Measurements from ENCODE around the gene PHACTR3.

PHACTR3 gene

DNA sequence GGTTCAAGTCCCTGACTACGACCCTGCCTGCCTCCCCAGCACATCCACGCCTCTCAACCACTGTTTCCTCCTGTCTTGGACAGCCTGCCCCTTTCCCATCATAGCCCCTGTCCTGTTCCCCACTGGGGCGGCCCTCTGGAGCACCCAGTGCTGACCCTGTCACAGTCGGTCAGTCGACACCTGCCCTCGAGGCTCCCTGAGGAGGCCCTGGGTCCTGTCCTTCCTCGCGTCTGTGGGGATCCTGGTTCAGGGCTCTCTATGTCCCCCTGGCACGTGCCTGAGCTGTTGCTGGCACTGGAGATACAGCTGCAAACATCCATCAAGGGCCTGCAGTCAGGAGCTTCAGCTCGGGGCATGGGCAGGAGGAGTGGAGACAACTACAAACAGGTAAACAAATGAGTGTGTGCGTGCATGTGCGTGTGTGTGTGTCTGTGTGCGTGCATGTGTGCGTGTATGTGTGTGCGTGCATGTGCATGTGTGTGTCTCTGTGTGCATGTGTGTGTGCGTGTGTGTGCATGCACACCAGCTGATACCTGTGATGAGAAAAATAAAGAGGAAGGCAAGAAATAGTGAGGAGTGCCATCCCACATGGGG, 132.8 kb downstream of the PHACTR3 start:
- no peak for DNase-seq

DNA sequence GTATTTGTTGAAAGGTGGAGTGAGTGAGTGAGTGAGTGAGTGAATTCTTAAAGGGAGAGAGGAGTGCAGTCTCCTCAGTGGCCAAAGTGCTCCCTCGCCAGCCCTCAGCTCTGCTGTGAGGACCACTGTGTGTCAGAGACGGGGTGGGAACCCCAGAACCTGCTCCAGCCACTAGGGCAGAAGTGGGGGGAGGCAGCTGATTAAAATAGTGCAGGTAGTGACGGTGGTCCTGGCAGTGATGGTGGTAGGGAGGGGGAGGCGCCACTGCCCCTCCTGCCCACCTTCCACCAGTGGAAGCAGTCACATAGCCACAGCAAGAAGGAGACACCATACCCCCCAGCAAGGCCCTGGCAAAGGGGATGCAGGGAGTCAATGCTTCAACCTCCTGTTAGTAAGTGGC, 133.5 kb downstream of the PHACTR3 start:
- DNase-seq, result no peak

DNA sequence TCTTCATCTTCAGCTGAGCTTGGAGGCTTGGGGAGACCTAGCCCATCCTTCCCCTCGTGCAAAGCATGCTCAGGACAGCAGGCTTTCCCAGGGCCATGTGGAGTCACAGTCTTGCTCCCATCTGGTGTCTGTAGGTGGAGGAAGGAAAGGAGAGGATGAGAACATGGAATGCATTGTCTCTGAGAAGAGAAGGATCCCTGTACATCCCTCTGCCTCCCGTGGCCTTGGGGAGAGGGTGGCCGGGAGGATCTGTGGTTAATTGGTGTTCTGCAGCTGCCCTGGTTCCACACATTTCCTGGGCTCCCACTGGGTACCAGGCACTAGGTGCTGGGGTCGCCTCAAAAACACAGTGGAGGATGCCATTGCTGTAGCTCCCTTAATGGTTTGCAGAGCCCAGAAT, 134.5 kb downstream of the PHACTR3 start:
- no peak for DNase-seq

DNA sequence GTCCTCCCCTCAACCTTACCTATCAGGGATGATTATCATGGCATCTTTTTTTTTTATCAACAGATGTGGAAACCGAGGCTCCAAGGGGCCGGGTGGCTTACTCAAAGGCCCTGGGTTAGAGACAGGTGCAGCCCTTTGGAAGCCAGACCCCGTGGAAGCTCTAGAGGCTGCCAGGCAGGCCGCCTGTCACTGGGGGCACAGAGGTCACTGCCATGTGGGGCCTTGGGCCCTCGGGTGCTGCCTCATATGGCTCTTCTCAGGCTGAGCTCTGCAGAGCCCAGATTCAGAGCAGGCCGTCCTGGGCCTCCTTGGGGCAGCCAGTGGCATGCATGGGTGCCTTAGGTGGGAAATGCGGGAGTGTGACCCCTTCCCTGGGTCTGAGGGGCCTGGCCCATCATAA, 136.3 kb downstream of the PHACTR3 start:
- no peak for DNase-seq

DNA sequence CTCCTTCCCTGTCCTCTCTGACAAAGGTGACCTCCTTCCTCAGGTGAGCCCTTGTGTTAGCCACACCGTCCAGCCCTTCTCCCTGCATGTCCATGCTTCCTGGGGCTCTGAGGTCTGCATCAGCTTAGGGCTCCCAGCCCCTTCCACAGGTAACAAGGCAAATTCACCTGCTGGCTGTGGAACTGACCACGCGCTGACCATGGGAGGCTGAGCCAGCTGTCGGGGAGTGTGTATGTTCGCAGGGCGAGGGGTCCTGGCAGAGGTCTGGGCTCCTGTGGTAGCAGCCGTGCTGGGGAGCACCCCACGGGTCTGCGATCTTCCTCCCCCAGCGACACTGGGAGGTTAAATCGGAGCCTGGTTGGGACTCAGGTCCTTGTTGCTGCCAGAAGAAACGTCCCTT, 136.7 kb downstream of the PHACTR3 start:
- no peak for DNase-seq

DNA sequence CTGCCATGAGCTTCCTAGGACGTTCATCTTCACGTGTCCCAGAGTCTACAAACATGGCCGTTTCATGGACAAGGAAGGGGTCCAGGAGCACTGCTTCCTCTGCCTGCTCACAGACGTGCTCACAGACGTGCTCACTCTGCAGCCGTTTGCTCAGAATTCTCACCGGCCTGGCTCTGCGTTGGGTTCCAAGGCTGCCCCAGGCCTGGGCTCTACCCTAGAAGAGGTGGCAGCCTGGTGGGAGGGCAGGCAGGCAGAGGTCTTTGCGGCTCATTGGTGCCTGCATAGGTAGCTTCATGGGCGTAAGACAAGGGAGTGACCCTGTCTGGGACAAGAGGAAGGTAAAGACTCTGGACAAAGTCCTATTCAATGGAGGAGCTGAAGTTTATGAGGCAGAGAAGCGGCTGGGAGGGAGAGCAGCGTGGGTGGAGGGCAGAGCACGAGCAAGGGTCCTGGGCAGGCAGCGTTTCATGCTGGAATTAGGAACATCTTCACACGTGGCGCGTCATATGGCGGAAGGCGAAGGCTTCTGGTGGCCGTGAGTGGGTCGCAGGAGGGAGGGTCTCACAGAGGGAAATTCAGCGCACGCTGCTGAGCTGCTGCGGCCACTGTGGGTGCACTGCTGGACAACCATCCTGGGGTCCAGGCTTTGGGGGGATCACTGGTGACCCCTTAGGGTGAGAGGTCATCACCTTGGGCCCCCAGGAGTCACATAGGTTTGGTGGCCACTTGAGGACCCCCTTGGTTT, 138.2 kb downstream of the PHACTR3 start:
- DNase-seq, result no peak

DNA sequence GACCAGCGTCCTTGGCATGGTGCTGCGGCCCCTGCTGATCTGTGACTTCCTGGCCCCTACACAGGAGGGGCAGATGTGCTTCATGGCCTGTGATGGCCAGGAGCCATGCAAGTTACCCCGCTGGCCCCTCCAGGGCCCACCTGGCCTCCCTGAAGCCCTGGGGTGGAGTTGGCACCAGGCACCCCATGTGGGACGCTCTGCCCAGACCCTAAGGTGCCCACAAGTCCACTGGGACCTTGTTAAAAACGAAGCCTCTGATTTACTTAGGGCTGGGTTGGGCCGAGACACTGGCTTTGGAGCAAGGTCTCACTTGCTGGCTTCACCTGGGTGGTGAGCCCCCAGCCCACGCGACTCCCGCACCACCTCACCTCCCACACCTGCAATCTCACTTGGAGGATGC, 139.0 kb downstream of the PHACTR3 start:
- DNase-seq, result no peak

DNA sequence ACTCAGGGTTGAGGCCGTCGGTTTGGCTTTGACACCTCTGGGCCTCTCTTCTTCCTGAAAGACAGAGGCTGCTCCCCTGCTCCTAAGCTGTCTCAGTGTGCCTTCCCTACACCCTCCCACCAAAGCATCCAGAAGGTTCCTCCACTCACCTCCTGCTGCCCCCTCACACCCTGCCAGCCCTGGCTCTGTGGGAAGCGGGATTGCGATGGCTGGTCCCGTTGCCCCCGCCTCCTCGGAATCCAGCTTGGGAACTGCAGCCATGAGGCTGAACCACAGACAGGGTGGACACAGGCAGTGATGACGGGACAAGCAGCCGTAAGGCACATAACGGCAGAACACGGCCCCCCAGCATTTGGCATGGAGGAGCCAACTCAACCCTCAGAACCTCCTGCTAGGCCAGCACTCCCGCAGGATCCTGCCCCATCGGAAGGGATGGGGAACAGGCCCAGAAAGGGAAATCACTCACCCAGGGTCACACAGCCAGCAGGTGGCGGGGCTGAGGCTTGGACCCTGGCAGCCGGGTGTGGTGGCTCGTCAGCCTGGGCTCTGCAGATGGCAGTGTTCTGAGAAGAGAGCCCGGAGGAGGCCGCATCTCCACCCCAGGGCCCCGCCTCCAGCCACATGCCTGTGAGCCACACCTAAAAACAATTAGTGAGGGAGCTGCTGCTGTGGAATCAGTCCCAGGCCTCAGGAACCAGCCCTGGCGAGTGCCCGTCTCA, 139.6 kb downstream of the PHACTR3 start:
- peak in 1 of 2 experiments; percentile 18 for DNase-seq

DNA sequence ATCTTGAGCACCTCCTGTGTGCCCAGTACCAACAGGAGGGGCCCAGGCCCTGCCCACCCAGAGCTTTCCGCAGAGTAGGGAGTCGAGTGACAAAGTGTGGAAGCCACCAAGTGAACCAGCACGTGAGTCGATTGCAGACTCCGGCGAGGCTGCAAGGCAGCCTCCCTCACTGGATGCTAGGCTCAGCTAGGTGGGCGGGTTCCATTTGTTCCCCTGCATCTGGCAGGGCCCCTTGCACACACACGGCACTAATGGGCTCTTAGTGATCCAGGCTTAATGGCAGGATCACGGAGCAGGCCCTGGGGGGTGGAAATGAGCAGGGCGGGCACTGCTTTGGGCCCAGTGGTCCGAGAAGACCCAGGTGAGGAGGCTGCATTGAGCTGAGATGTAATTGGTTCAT, 140.4 kb downstream of the PHACTR3 start:
- no peak for DNase-seq

DNA sequence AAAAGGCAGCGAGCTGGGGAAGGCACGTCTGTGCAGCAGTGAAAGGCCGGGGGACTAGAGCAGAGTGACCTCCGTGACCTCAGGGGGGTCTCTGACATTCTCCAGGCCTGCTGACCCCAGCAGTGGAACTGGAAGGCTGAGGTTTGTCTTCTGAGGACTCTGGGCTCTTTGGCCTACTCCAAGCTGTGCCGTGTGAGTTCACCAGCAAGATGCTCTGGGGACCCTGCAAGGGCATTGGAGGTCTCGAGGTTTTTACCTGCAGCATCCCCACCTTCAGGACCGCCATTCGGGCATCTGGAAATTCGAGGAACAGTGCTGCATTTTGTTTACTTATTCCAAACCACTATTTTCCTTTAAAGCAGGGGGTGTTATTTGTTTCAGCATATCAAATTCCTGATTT, 140.9 kb downstream of the PHACTR3 start:
- no peak for DNase-seq

DNA sequence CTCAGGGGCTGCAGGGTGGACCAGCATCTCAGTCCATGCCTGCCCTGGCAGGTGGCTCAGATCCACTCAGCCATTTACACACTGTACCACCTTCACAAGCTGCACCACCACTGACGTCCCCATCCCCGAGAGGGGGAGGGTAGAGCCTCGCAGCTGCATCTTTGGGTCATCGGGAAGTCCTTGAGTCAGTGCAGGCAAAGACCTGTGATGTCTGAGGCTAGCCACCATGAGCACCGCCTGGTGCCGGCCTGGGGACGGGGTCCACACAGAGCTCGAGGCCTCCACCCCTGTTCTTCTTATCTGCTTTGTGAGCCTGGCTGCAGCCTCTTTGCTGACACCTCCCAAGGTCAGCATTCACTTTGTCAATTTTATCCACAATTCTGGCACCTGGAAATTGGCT, 141.4 kb downstream of the PHACTR3 start:
- DNase-seq, result no peak

DNA sequence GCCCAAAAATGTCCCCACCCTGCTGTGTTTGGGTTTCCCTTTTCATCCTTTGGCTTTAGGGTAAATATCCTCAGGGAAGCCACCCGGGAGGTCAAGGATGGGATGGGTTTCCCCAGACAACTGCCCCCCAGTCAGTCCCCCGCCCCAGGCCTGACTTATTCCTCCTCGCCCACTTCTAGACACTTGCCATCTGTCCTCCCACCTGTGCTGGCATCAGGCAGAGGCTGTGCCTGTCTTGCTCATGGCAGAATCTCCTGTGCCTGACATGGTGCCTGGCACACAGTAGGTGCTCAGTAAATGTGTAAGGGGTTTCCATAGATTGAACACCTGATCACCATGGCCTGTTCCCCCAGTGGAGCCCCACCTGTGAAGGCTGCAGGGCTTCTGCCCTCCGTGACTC, 141.8 kb downstream of the PHACTR3 start:
- DNase-seq, result no peak

DNA sequence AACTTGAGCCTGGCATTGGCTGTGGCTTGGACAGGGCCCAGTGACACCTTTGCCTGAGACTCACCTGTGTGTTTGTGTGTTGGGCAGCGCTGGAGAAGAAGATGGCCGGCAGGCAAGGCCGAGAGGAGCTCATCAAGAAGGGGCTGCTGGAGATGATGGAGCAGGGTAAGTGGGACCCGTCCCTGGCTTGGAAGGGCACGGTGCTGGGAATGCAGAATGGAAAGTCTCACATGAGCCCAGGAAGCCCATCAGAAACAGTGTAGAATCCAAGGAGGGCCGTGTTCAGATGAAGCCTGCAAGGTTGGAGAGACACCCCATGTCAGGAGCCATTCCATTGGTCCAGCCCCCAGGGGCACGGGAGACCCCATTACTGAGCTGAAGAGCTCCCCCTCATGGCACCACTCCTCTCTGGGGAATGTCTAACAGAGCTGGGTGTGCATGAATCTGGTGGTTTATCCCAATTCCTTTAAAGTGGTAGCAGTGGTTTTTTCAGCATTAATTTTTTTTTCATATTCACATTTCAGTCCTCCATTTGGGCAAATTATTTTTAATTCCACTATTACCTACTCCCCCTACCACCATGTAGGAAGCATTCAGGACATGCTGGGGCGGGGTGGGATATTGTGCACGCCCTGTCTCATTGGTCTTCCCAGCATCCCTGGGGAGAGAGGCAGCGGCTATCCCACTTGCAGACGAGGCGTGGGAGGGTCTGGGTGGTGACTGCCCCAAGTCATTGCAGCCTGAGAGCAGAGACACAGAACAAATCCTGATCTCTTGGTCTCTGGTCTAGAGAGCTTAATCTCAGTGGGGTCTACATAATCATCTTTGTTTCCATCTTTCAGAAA, 143.6 kb downstream of the PHACTR3 start:
- DNase-seq, result no peak

DNA sequence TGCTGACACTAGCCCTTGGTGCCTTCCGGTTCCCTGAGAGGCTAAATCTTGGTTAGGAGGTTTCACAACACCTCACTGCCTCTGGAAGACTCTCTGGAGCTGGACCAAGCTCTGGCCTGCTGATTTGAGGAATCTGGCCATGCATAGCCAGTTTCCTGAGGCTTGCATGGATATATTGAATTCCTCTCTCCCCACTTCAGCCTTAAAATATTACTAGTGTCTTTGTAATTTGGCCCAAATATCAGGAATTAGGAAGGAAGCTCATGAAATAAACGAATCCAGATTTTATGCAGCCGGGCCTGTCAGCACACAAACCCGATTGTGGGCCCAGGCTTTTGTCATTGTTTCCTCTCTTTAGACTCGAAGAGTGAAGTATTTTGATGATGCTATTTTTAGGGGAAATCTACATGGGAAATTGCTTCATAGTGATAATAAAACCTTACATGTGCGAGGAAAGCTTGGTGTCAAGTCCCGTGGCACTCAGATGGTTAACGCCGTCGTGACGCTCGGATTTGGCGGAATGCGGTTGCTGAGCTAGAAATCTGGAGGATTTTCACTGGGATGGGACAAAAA, 144.4 kb downstream of the PHACTR3 start:
- DNase-seq, result no peak

DNA sequence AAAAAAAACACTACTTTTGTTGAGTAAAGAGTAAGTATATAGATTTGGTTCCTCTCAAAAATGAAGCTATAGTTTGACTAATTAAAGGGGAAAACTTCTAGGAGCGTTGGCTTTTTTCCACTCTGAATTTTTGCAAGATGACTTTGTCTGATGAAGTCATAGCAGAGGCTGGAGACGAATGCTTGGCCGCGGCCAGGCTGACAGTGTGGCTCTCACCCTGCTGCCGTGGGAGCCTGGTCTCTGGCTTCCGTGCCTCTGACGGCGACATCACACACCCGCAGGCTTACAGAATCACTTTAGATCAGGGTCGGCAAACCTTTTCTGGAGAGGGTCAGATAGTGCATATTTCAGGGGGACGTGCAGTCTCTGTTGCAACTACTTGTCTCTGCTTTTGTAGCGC, 145.0 kb downstream of the PHACTR3 start:
- no peak for DNase-seq

DNA sequence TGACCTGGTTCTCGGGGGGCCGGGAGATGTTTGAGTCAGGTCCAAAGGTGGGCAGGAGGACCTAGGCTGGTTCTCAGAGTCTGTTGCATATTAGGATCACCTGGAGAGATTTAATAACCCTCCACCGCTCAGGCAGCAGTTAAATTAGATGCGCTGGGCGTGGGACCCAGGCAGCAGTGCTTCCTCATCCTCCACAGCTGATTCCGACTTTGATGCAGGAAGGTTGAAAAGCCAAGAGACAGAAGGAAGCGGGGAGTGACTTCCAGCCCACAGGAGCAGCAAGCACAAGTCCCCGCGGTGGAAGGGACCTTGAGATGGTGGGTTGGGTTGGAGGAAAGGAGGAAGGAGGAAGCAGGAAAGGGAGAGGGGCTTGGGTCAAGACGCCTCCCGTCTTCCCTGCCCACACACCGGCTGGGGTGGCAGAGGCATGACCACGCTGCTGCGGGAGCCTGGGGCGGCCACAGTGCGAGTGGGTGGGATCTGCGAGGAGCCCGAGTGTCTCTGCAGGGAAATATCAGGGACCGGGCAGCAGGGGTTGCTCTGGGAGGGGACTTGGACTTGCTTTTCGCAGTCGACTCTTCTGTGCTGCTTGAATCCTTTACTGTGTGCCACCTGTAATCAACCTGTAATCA, 146.0 kb downstream of the PHACTR3 start:
- DNase-seq, result no peak

DNA sequence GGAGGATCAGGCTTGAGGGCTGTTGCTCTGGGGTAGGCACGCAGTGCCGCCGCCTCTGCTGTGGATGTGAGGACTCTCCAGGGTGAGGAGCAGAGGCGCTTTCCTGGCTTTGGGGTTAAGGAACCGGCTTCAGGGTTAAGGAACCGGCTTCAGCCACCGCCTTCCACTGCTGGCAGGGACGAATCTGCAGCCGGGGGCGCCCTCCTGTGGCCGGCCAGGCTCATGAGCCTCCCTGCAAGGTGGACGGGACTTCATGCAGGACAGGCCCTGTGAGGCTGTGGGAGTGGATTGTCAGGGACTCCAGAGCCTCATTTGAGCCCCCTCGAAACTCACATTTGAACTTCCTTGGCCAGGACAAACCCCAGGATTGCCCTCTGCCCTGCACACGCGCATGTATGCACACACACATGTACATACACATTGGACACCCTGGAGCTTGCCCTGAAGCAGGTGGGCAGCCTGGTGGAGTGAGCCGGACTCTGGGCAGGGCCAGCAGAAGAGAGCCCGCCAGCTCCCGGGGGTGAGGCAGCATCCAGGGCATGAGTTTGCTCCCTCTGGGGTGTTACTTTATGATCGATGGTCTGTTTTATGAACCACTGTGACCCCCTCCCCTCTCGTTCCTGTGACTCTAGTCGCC, 146.9 kb downstream of the PHACTR3 start:
- peak in 1 of 2 experiments; percentile 55 for DNase-seq

DNA sequence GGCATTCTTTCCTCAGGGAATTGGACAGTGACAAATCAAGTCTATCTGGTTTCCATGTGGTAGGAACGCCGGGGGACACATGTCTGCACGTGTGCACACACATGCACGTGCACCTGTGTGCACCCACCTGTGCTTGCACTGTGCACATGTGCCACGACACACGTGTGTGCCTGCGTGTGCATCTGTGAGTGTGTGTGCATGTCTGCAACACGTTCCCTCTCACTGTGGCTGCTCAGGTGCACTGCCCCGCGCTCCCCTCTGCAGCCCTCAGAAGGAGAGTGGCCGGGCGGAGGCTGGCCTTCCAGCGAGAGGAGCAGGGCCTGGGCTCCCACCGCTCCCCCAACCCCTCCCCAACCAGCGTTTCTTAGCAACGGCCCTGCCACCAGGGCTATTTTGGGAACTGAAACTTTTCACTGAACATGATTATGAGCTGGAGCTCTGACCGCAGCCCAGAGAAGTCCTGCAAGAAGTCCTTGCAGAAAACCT, 147.8 kb downstream of the PHACTR3 start:
- no peak for DNase-seq

DNA sequence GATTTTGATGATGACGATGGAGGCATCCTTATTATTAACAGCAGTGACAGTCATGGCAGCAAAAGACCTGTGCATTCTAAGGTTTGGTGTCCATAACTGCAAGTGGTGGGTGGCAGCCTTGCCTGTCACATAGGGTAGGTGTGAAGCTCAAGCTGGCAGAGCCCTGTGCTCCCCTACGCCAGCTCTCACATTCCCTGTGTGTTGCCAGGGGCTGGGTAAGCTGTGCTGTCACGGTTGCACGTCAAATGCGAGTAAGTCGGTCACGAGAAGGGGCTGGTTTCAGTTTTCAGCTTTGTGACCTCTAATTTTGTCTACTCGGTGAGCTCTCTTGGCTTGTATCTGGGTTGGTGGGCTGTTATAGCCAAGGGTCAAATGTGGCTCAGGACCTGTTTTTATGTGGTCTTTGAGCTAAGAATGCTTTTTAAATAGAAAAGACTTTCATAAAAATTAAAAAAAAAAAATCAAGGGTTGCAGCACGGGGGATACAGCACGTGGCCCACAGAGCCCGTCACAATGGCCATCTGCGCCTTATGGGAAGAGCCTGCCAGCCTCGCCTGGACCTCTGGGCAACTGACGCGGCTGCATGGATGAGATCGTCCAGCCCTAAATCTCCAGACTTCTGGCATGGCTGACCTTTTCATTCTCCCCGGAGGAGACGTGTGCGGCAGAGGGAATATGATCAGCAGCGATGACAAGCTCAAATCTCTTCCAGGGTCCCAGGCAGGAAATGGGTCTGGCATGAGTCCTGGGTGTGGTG, 148.5 kb downstream of the PHACTR3 start:
- no peak for DNase-seq

DNA sequence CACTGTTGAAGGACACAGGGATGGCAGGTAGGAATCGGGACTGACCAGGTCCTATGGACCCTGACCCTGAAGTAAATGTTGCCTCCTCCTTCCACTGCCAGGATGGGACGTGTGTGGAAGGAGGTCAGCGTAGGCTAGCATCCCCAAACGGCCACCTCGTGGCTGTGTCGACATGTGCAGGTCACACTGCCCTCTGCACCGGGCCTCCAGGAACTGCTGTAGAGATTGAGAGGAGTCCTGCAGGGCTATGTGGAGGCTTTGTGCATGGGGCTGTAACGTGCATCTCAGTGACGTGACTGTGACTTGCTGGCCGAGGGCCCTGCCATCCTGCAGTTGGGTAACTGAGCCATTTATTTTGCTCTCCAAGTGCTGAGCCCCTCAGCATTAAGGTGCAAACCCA, 149.5 kb downstream of the PHACTR3 start:
- no peak for DNase-seq

DNA sequence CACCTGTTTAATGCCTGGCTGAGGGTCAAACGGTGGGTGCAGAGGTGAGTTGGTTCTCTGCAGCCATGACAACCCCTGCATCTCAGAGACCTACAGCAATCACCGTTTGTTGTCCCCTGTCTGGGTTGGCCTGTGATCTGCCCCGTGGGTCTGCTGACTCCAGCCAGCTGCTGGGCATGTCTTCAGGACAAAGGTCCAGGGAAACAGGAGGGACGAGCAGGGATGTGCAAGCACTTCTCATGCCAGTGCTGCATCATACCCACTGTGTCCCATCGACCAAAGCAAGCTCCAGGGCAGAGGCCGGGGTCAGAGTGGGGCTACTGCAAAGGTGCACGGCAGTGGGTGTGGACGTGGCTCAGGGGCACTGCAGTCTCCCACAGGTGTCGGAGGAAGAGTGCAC, 150.2 kb downstream of the PHACTR3 start:
- no peak for DNase-seq
